Measurements from ENCODE around the gene H3-3A. TPM values are rescaled to one million over a fixed set of nuclear protein-coding genes. Genes with fewer than 3 reads are reported as not detected.
A peak's percentile ranks its signal among the peaks of the same experiment; 100 is the strongest.

H3-3A gene
- total RNA-seq, 3 donors from 2014 or later (not counting 1 experiment from before 2014, with no cell fraction given): 490 to 616 (median 522) TPM

GRCh38 chr1:226029093-226029496 is 33.4 kb upstream of the H3-3A start:
- no peaks in the 10 kb centered on the region for H3K4me1 Mint-ChIP-seq
- ATAC-seq: peak in 1 of 3 donors; percentile 53
- Histone ChIP-seq H3K27me3 (ENCODE audit: control insufficient read depth, insufficient read depth, low read length) (no peaks in the 10 kb centered on the region), H3K27ac (ENCODE audit: low read length) (peak overlapping the region; percentile 55), H3K36me3 (ENCODE audit: control insufficient read depth, insufficient read depth, low read length) (no peaks in the 10 kb centered on the region), H3K4me1 (ENCODE audit: control insufficient read depth, insufficient read depth, low read length) (peaks cover 3% of the 10 kb centered on the region), H3K9me3 (ENCODE audit: control insufficient read depth, insufficient read depth, low read length) (no peaks in the 10 kb centered on the region), H3K4me3 (ENCODE audit: low read length) (no peak overlapping the region)
- no peaks in the 10 kb centered on the region for H3K36me3 Mint-ChIP-seq
- H3K9me3 Mint-ChIP-seq: no peaks in the 10 kb centered on the region
- intact Hi-C loops (cut with micrococcal nuclease): no loop called here
- WGBS (ENCODE audit: insufficient coverage): 59% methylated on average over 7 of the region's 7 CpGs
- DNase-seq: peak in 1 of 2 donors; percentile 10
- no peak overlapping the region for H3K4me3 Mint-ChIP-seq
- H3K27ac Mint-ChIP-seq: no peak overlapping the region
- H3K27me3 Mint-ChIP-seq (ENCODE audit: low read depth in 2 of 2): peaks cover 0 to 2% of the 10 kb centered on the region in 2 donors
- TF ChIP-seq CTCF (IDR thresholded peaks at IDR 0.05): no peak

GRCh38 chr1:226029568-226030225 is 32.8 kb upstream of the H3-3A start:
- no peaks in the 10 kb centered on the region for H3K9me3 ChIP-seq (ENCODE audit: control insufficient read depth, insufficient read depth, low read length)
- Mint-ChIP-seq H3K4me3 (no peak overlapping the region), H3K9me3 (no peaks in the 10 kb centered on the region), H3K27me3 (ENCODE audit: low read depth in 2 of 2) (peaks cover 0 to 2% of the 10 kb centered on the region in 2 donors), H3K4me1 (no peaks in the 10 kb centered on the region), H3K27ac (no peak overlapping the region), H3K36me3 (no peaks in the 10 kb centered on the region)
- no peaks in the 10 kb centered on the region for H3K27me3 ChIP-seq (ENCODE audit: control insufficient read depth, insufficient read depth, low read length)
- no peaks in the 10 kb centered on the region for H3K36me3 ChIP-seq (ENCODE audit: control insufficient read depth, insufficient read depth, low read length)
- H3K4me3 ChIP-seq (ENCODE audit: low read length): no peak overlapping the region
- H3K4me1 ChIP-seq (ENCODE audit: control insufficient read depth, insufficient read depth, low read length): peaks cover 3% of the 10 kb centered on the region
- no peak for TF ChIP-seq CTCF (IDR thresholded peaks at IDR 0.05)
- WGBS (ENCODE audit: insufficient coverage): 87% methylated on average over 6 of the region's 7 CpGs
- intact Hi-C loops (cut with micrococcal nuclease): no loop called here
- ATAC-seq (no peak), DNase-seq (no peak)
- H3K27ac ChIP-seq (ENCODE audit: low read length): peak overlapping the region; percentile 55

GRCh38 chr1:226033582-226033981 is 28.9 kb upstream of the H3-3A start:
- Mint-ChIP-seq H3K27me3 (ENCODE audit: low read depth in 2 of 2) (no peaks in the 10 kb centered on the region), H3K9me3 (no peaks in the 10 kb centered on the region), H3K27ac (no peak overlapping the region), H3K4me1 (no peaks in the 10 kb centered on the region), H3K4me3 (no peak overlapping the region), H3K36me3 (no peaks in the 10 kb centered on the region)
- Histone ChIP-seq H3K27me3 (ENCODE audit: control insufficient read depth, insufficient read depth, low read length) (no peaks in the 10 kb centered on the region), H3K9me3 (ENCODE audit: control insufficient read depth, insufficient read depth, low read length) (no peaks in the 10 kb centered on the region), H3K36me3 (ENCODE audit: control insufficient read depth, insufficient read depth, low read length) (no peaks in the 10 kb centered on the region), H3K4me3 (ENCODE audit: low read length) (no peak overlapping the region), H3K4me1 (ENCODE audit: control insufficient read depth, insufficient read depth, low read length) (peaks cover 4% of the 10 kb centered on the region), H3K27ac (ENCODE audit: low read length) (no peak overlapping the region)
- ATAC-seq: no peak
- DNase-seq: no peak
- intact Hi-C loops (cut with micrococcal nuclease): no loop called here
- TF ChIP-seq CTCF (IDR thresholded peaks at IDR 0.05): no peak
- 87% methylated on average over 4 of the region's 4 CpGs for WGBS (ENCODE audit: insufficient coverage)

- ATAC-seq: no peak
- H3K27me3 ChIP-seq (ENCODE audit: control insufficient read depth, insufficient read depth, low read length): no peaks in the 10 kb centered on the region
- Mint-ChIP-seq H3K27me3 (ENCODE audit: low read depth in 2 of 2) (no peaks in the 10 kb centered on the region), H3K9me3 (no peaks in the 10 kb centered on the region), H3K36me3 (no peaks in the 10 kb centered on the region), H3K4me3 (no peak overlapping the region), H3K4me1 (no peaks in the 10 kb centered on the region), H3K27ac (no peak overlapping the region)
- DNase-seq: no peak
- H3K27ac ChIP-seq (ENCODE audit: low read length): peak overlapping the region; percentile 41
- TF ChIP-seq CTCF (IDR thresholded peaks at IDR 0.05): no peak
- intact Hi-C loops (cut with micrococcal nuclease): no loop called here
- no peak overlapping the region for H3K4me3 ChIP-seq (ENCODE audit: low read length)
- no peaks in the 10 kb centered on the region for H3K9me3 ChIP-seq (ENCODE audit: control insufficient read depth, insufficient read depth, low read length)
- peaks cover 3% of the 10 kb centered on the region for H3K4me1 ChIP-seq (ENCODE audit: control insufficient read depth, insufficient read depth, low read length)
- no peaks in the 10 kb centered on the region for H3K36me3 ChIP-seq (ENCODE audit: control insufficient read depth, insufficient read depth, low read length)
These were observed 28.5 kb upstream of the H3-3A start for GRCh38 chr1:226033991-226034390.

All from natural killer cell (primary cell).